Dermis lymphatic vessel endothelial cell (primary cell): ENCODE data around the gene CRAT. TPM values are rescaled to one million over a fixed set of nuclear protein-coding genes. Genes with fewer than 3 reads are reported as not detected.

ENCODE experiments used
- total RNA-seq: library from RNA; depleted of rRNA; stranded (reverse); fragments of >200 nt; gene quantifications from 2 replicates; pipeline ENCODE4 v1.2.1, GENCODE V29; 2014

CRAT gene
- 25.4 and 25.8 TPM in 2 replicates for total RNA-seq

GRCh38 chr9:129110740-129111527 is at the start of gene CRAT, which contains the start of gene PTPA:
TSS of gene CRAT (minus strand) at chr9:129110793. CDS start at chr9:129110509, 284 bp downstream.
TSS of gene PTPA (plus strand) at chr9:129111415. CDS start at chr9:129111601, 186 bp downstream.

DNA sequence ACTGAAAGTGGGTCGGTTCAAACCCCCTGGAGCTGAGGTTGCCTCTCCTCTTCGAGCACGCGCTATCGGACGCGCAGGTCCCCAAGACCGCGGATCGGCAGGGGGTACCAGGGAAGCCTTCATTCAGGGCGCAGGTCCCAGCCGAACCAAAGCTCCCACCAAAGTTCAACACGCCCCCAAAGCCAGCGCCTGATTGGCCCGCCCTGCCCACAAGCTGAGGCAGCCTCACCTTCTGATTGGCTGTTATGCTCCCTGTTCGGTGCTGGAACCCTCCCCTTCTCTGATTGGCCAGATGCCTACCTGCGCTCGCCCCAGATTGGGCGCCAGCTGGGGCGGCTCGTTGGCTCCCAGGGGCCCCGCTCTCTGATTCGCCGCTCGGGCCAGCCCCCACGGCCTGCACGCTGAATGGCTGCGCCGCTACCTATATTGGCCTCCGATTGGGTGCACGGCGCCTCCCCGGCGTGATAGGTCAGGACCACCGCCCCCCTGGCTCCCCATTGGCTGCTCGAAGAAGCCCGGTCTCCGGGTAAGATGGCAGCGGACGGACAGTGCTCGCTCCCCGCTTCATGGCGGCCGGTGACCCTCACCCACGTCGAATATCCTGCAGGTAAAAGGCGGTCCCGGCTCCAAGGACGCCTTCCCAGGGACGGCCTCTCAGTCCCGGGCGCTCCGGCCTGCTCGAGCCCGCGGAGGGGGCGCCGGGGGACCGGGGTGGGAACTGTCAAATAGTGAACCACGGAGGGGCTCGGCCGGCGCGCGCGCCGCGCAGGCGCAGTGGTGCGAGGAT is 29.8 kb downstream of the CRAT start, which contains the start of gene DOLPP1:
DOLPP1 (plus strand) TSS at position 511 of the 787 bp plus-strand sequence; CDS start at position 532, 21 bp downstream.

Other genes with a start within 250 kb of the CRAT start
- gene KYAT1, start 228.8 kb downstream of the CRAT start, total RNA-seq = 4.3 and 4.4 TPM in 2 replicates
- 52.6 and 91.1 TPM in 2 replicates for gene LRRC8A, start 228.7 kb downstream of the CRAT start, total RNA-seq
- 0.34 TPM in 1 of 2 replicates, not detected in the other for gene PHYHD1, start 189.8 kb downstream of the CRAT start, total RNA-seq
- gene DOLK, start 163.2 kb downstream of the CRAT start, total RNA-seq = 25.5 and 27.3 TPM in 2 replicates
- 36.3 and 43.2 TPM in 2 replicates for gene NUP188, start 163.1 kb downstream of the CRAT start, total RNA-seq
- 26.8 and 27.8 TPM in 2 replicates for gene SH3GLB2, start 82.5 kb downstream of the CRAT start, total RNA-seq
- 12.1 and 16.8 TPM in 2 replicates for gene MIGA2, start 74.2 kb downstream of the CRAT start, total RNA-seq
- gene DOLPP1, start 29.7 kb downstream of the CRAT start, total RNA-seq = 7.7 and 7.9 TPM in 2 replicates
- gene PTPA, start 622 bp upstream of the CRAT start, total RNA-seq = 77.2 and 80.0 TPM in 2 replicates
- 16.4 and 20.4 TPM in 2 replicates for gene IER5L, start 67.5 kb upstream of the CRAT start, total RNA-seq